HK-2 (cell line): Measurements from ENCODE around the gene ADAMTSL5.
A peak's percentile ranks its signal among the peaks of the same experiment; 100 is the strongest.
"Not testable (repeated sequence)": the region's sequence is repeated elsewhere in the genome, so short reads cannot be mapped to it uniquely, and the experiment has no call there.

Experiments used
- DNase-seq: peaks from one replicate; pipeline ENCODE4 v3.0.0-alpha.2; 2018; ENCODE audit not compliant: unreplicated experiment

ADAMTSL5 gene

GRCh38 chr19:1478934-1479707 is 33.7 kb downstream of the ADAMTSL5 start, which contains the start of gene C19orf25:
C19orf25 (minus strand) TSS chr19:1479215; CDS start chr19:1478903, 312 bp downstream.
- DNase-seq = peak; percentile 93

- DNase-seq = not testable (repeated sequence)
Measured at GRCh38 chr19:1477056-1477455, 35.8 kb downstream of the ADAMTSL5 start.

GRCh38 chr19:1475751-1476437 is 36.9 kb downstream of the ADAMTSL5 start:
- DNase-seq = no peak

- no peak for DNase-seq
Measured at GRCh38 chr19:1474765-1475351, 38.0 kb downstream of the ADAMTSL5 start.

- DNase-seq = no peak
Measured at GRCh38 chr19:1474011-1474764, 38.6 kb downstream of the ADAMTSL5 start.

- no peak for DNase-seq
Measured at GRCh38 chr19:1473085-1473851, 39.6 kb downstream of the ADAMTSL5 start.

- DNase-seq = no peak
Measured at GRCh38 chr19:1472231-1473084, 40.4 kb downstream of the ADAMTSL5 start.

GRCh38 chr19:1471515-1472160 is 41.2 kb downstream of the ADAMTSL5 start:
- peak; percentile 57 for DNase-seq

- peak; percentile 76 for DNase-seq
Measured at GRCh38 chr19:1471010-1471514, 41.8 kb downstream of the ADAMTSL5 start.

- peak; percentile 81 for DNase-seq
Measured at GRCh38 chr19:1470305-1471009, 42.4 kb downstream of the ADAMTSL5 start.

GRCh38 chr19:1470055-1470304 is 42.8 kb downstream of the ADAMTSL5 start:
- no peak for DNase-seq

- peak; percentile 63 for DNase-seq
Measured at GRCh38 chr19:1469255-1470054, 43.4 kb downstream of the ADAMTSL5 start.

- DNase-seq = peak; percentile 66
Measured at GRCh38 chr19:1468821-1469254, 44.0 kb downstream of the ADAMTSL5 start.

GRCh38 chr19:1468274-1468820 is 44.5 kb downstream of the ADAMTSL5 start:
- DNase-seq = peak; percentile 69

GRCh38 chr19:1467490-1468273 is 45.1 kb downstream of the ADAMTSL5 start:
- no peak for DNase-seq

GRCh38 chr19:1467215-1467489 is 45.7 kb downstream of the ADAMTSL5 start:
- DNase-seq = no peak

- DNase-seq = no peak
Measured at GRCh38 chr19:1466461-1467214, 46.2 kb downstream of the ADAMTSL5 start.
